IMR-90 (cell line): ENCODE measurements around the gene ADGRG6. TPM values are rescaled to one million over a fixed set of nuclear protein-coding genes. Genes with fewer than 3 reads are reported as not detected.

ENCODE experiments used
- ATAC-seq: fragments of 200-7000 bp; cut with Tn5 transposase; 2 replicates; pipeline ENCODE4 v1.9.1; 2020; ENCODE audit warnings: low read depth, mild to moderate bottlenecking, moderate library complexity
- BruUV-seq: library from RNA; stranded (reverse); fragments of 400-500 nt; replicated peaks from 2 replicates; lab custom pipeline; 2021; lab: Mats Ljungman, UMichigan
- CTCF ChIA-PET: fragments of 300-600 bp; formaldehyde crosslinking; extraction: SDS; loops from one replicate; lab custom pipeline; 2021; ENCODE audit warnings: antibody characterized with exemption; lab: Yijun Ruan, JAX
- POLR2A ChIA-PET: fragments of 300-600 bp; sonication (Branson Sonifier 250); formaldehyde crosslinking; loops from one replicate; lab custom pipeline; 2022; ENCODE audit warnings: antibody characterized with exemption; ENCODE audit not compliant: unreplicated experiment; lab: Charles Lee
- DNase-seq: peaks from one replicate; pipeline ENCODE4 v3.0.0; 2013
- H2AFZ ChIP-seq: replicated peaks from 2 replicates; pipeline ENCODE3; 2013; ENCODE audit warnings: low read length, mild to moderate bottlenecking; ENCODE audit not compliant: poor library complexity
- H2AK5ac ChIP-seq: 2 replicates; pipeline ENCODE4 v1.6.1; 2013; ENCODE audit warnings: low read depth, low read length, inconsistent platforms
- H2AK9ac ChIP-seq: replicated peaks from 2 replicates; pipeline ENCODE3; 2013; ENCODE audit warnings: mild to moderate bottlenecking, low read depth, low read length, moderate library complexity; ENCODE audit not compliant: poor library complexity
- H2BK120ac ChIP-seq: 2 replicates; pipeline ENCODE4 v1.6.1; 2013; ENCODE audit warnings: low read depth, low read length, inconsistent platforms
- H2BK15ac ChIP-seq: 3 replicates; pipeline ENCODE4 v1.6.1; 2013; ENCODE audit warnings: low read depth, low read length, inconsistent platforms
- H2BK20ac ChIP-seq: 2 replicates; pipeline ENCODE4 v1.6.1; 2013; ENCODE audit warnings: low read depth, mild to moderate bottlenecking, inconsistent platforms, low read length, moderate library complexity
- H2BK5ac ChIP-seq: 2 replicates; pipeline ENCODE4 v1.6.1; 2013; ENCODE audit warnings: mild to moderate bottlenecking, low read depth, low read length, inconsistent platforms; ENCODE audit not compliant: poor library complexity, severe bottlenecking
- H3K14ac ChIP-seq: replicated peaks from 2 replicates; pipeline ENCODE4 v1.6.1; 2013; ENCODE audit warnings: low read depth, low read length, inconsistent platforms
- H3K18ac ChIP-seq: 2 replicates; pipeline ENCODE4 v1.6.1; 2013; ENCODE audit warnings: low read depth, low read length, control low read depth
- H3K23ac ChIP-seq: 2 replicates; pipeline ENCODE4 v1.6.1; 2013; ENCODE audit warnings: low read depth, low read length, inconsistent platforms
- H3K27ac ChIP-seq: 2 replicates; pipeline ENCODE4 v1.5.1; 2013; ENCODE audit warnings: mild to moderate bottlenecking, control low read depth, low read length; ENCODE audit not compliant: insufficient read depth
- H3K27me3 ChIP-seq: 2 replicates; pipeline ENCODE4 v1.6.1; 2013; ENCODE audit warnings: low read length; ENCODE audit not compliant: control insufficient read depth, insufficient read depth
- H3K36me3 ChIP-seq: 2 replicates; pipeline ENCODE4 v1.6.1; 2013; ENCODE audit warnings: low read length, mixed read lengths; ENCODE audit not compliant: control insufficient read depth, insufficient read depth
- H3K4ac ChIP-seq: 2 replicates; pipeline ENCODE4 v1.6.1; 2013; ENCODE audit warnings: low read depth, low read length, inconsistent platforms
- H3K4me1 ChIP-seq: 2 replicates; pipeline ENCODE4 v1.6.1; 2013; ENCODE audit warnings: low read length, mixed read lengths; ENCODE audit not compliant: control insufficient read depth, insufficient read depth
- H3K4me2 ChIP-seq: 2 replicates; pipeline ENCODE4 v1.6.1; 2013; ENCODE audit warnings: low read depth, mild to moderate bottlenecking, control low read depth, low read length, moderate library complexity
- H3K4me3 ChIP-seq: 2 replicates; pipeline ENCODE4 v1.5.1; 2013; ENCODE audit warnings: low read depth, mild to moderate bottlenecking, control low read depth, low read length, moderate library complexity; ENCODE audit not compliant: insufficient read depth
- H3K56ac ChIP-seq: 2 replicates; pipeline ENCODE4 v1.6.1; 2013; ENCODE audit warnings: low read length, inconsistent platforms; ENCODE audit not compliant: insufficient read depth; ENCODE audit errors: extremely low read depth
- H3K79me1 ChIP-seq, 2 experiments: 2 replicates each; pipeline ENCODE4 v1.6.1; 2013; ENCODE audit warnings: low read length in 2 of 2, inconsistent platforms in 1 of 2, low read depth in 1 of 2
- H3K9ac ChIP-seq: 2 replicates; pipeline ENCODE4 v1.6.1; 2013; ENCODE audit warnings: low read depth, low read length, control low read depth
- H3K9me1 ChIP-seq: 2 replicates; pipeline ENCODE4 v1.6.1; 2013; ENCODE audit warnings: low read length, inconsistent platforms; ENCODE audit not compliant: insufficient read depth
- H3K9me3 ChIP-seq: 2 replicates; pipeline ENCODE4 v1.6.1; 2013; ENCODE audit warnings: low read length; ENCODE audit not compliant: control insufficient read depth, insufficient read depth
- H4K20me1 ChIP-seq: 2 replicates; pipeline ENCODE4 v1.6.1; 2013; ENCODE audit warnings: low read length, inconsistent platforms; ENCODE audit not compliant: insufficient read depth
- H4K5ac ChIP-seq: 2 replicates; pipeline ENCODE4 v1.6.1; 2013; ENCODE audit warnings: mild to moderate bottlenecking, low read depth, low read length, control low read depth
- H4K8ac ChIP-seq, 2 experiments: 2 replicates each; pipeline ENCODE4 v1.6.1; 2013; ENCODE audit warnings: low read depth in 2 of 2, low read length in 2 of 2, control low read depth in 1 of 2, inconsistent platforms in 1 of 2
- H4K91ac ChIP-seq: 2 replicates; pipeline ENCODE4 v1.6.1; 2013; ENCODE audit warnings: low read depth, low read length, inconsistent platforms; ENCODE audit not compliant: insufficient read depth
- BHLHE40 ChIP-seq: fragments of 150-350 bp; IDR thresholded peaks from 2 replicates; pipeline ENCODE4 v1.6.1; 2016; ENCODE audit warnings: mild to moderate bottlenecking, low read depth, low read length
- CHD1 ChIP-seq: IDR thresholded peaks from 2 replicates; pipeline ENCODE4 v1.6.1; 2012; ENCODE audit warnings: low read depth, low read length, improper control_type of control experiment
- ELK1 ChIP-seq: fragments of 150-350 bp; IDR thresholded peaks from 2 replicates; pipeline ENCODE4 v1.6.1; 2016; ENCODE audit warnings: low read depth, mild to moderate bottlenecking, low read length, moderate library complexity, borderline replicate concordance
- FOS ChIP-seq: fragments of 150-350 bp; IDR thresholded peaks from 2 replicates; pipeline ENCODE4 v1.6.1; 2016; ENCODE audit warnings: low read depth, low read length
- MAFK ChIP-seq: IDR thresholded peaks from 2 replicates; pipeline ENCODE4 v1.6.1; 2012; ENCODE audit warnings: low read depth, low read length, improper control_type of control experiment
- MAZ ChIP-seq: IDR thresholded peaks from 2 replicates; pipeline ENCODE4 v1.6.1; 2012; ENCODE audit warnings: low read depth, mild to moderate bottlenecking, low read length, improper control_type of control experiment, moderate library complexity, borderline replicate concordance
- MXI1 ChIP-seq: IDR thresholded peaks from 2 replicates; pipeline ENCODE4 v1.6.1; 2012; ENCODE audit warnings: low read depth, mild to moderate bottlenecking, low read length, moderate library complexity, borderline replicate concordance
- NFE2L2 ChIP-seq: fragments of 150-350 bp; IDR thresholded peaks from 2 replicates; pipeline ENCODE4 v1.6.1; 2016; ENCODE audit warnings: low read depth, mild to moderate bottlenecking, low read length
- POLR2A ChIP-seq: IDR thresholded peaks from 2 replicates; pipeline ENCODE4 v1.6.1; 2012; ENCODE audit warnings: mild to moderate bottlenecking, low read depth, low read length
- RAD21 ChIP-seq: IDR thresholded peaks from 2 replicates; pipeline ENCODE4 v1.6.1; 2012; ENCODE audit warnings: low read length, improper control_type of control experiment
- RCOR1 ChIP-seq: IDR thresholded peaks from 2 replicates; pipeline ENCODE4 v1.6.1; 2012; ENCODE audit warnings: mild to moderate bottlenecking, low read length, improper control_type of control experiment; ENCODE audit not compliant: insufficient replicate concordance
- SMC3 ChIP-seq: fragments of 150-350 bp; IDR thresholded peaks from 2 replicates; pipeline ENCODE4 v1.6.1; 2016; ENCODE audit warnings: low read depth, mild to moderate bottlenecking, antibody characterized with exemption, low read length, moderate library complexity
- USF2 ChIP-seq: fragments of 150-350 bp; IDR thresholded peaks from 2 replicates; pipeline ENCODE4 v1.6.1; 2017; ENCODE audit warnings: mild to moderate bottlenecking, antibody characterized with exemption, low read length, low read depth
- WGBS, 2 experiments: methylation state at CpG; one replicate each; pipeline versions ENCODE4 v1.1.5 to v1.1.7; 2013; ENCODE audit warnings: missing lambda C conversion rate in 2 of 2; ENCODE audit not compliant: insufficient read length in 1 of 2; ENCODE audit errors: extremely low coverage in 2 of 2; 5-methylcytosine and 5-hydroxymethylcytosine counted together
- dilution Hi-C: fragments of 300-500 bp; cut with HindIII; formaldehyde crosslinking; loops from one replicate; pipeline ENCODE4 v1.14.3; 2018; ENCODE audit warnings: low sequenced_read_pairs; ENCODE audit not compliant: unreplicated experiment
- in situ Hi-C: fragments of 300-500 bp; cut with MboI; formaldehyde crosslinking; loops from 3 replicates; pipeline ENCODE4 v1.14.3; 2019; ENCODE audit warnings: low sequenced_read_pairs, inconsistent platforms, mixed read lengths
- intact Hi-C: fragments of 100-400 bp; cut with micrococcal nuclease; formaldehyde crosslinking; loops from 2 replicates; pipeline ENCODE4 v1.10.0; 2022
- polyA plus RNA-seq, 3 experiments: library from polyadenylated mRNA; depleted of rRNA; stranded (reverse); fragments of >200 nt; gene quantifications; 2 replicates each; pipeline ENCODE4 v1.2.3, GENCODE V29; 2012; ENCODE audit warnings: low replicate concordance in 1 of 3
- total RNA-seq: library from RNA; depleted of rRNA; stranded (reverse); fragments of >200 nt; gene quantifications from 2 replicates; pipeline ENCODE4 v1.2.3, GENCODE V29; 2012
- TF ChIP-seq, protein P1 (sequence below): conservative IDR thresholded peaks from 2 replicates; pipeline ENCODE4 v1.5.1; 2012; ENCODE audit warnings: mild to moderate bottlenecking, low read depth, low read length, improper control_type of control experiment

The ADGRG6 gene
- total and polyA plus RNA-seq, 2 of the 4 experiments (the other 2 are of a cell fraction): 10.0 to 20.3 TPM

GRCh38 chr6:142463988-142464387 is 162.2 kb downstream of the ADGRG6 start:
- dilution Hi-C loops: no loop called here
- H3K4me1 ChIP-seq: no peaks in the 10 kb centered on the region
- no peak overlapping the region for H4K91ac ChIP-seq
- DNase-seq (no peak), ATAC-seq (no peak)
- no peak overlapping the region for H3K4me2 ChIP-seq
- in situ Hi-C loops: no loop called here
- POLR2A ChIA-PET: no interaction called here
- no CpG with 5 or more reads among the region's 6 CpGs for WGBS, 2 experiments
- H2BK20ac ChIP-seq: no peak overlapping the region
- H2AFZ ChIP-seq: no peak overlapping the region
- H4K20me1 ChIP-seq: no peaks in the 10 kb centered on the region
- H3K4me3 ChIP-seq: no peak overlapping the region
- H4K5ac ChIP-seq: no peak overlapping the region
- no peak overlapping the region for H2AK5ac ChIP-seq
- no peaks in the 10 kb centered on the region for H3K9me1 ChIP-seq
- no peak overlapping the region for H3K56ac ChIP-seq
- CTCF ChIA-PET: no interaction called here
- H3K79me1 ChIP-seq: no peaks in the 10 kb centered on the region
- TF ChIP-seq FOS (no peak), CHD1 (no peak), ELK1 (no peak), RCOR1 (no peak), BHLHE40 (no peak), NFE2L2 (no peak), RAD21 (no peak), MXI1 (no peak), SMC3 (no peak), POLR2A (no peak), USF2 (no peak), MAFK (no peak), MAZ (no peak)
- TF ChIP-seq, protein P1, sequence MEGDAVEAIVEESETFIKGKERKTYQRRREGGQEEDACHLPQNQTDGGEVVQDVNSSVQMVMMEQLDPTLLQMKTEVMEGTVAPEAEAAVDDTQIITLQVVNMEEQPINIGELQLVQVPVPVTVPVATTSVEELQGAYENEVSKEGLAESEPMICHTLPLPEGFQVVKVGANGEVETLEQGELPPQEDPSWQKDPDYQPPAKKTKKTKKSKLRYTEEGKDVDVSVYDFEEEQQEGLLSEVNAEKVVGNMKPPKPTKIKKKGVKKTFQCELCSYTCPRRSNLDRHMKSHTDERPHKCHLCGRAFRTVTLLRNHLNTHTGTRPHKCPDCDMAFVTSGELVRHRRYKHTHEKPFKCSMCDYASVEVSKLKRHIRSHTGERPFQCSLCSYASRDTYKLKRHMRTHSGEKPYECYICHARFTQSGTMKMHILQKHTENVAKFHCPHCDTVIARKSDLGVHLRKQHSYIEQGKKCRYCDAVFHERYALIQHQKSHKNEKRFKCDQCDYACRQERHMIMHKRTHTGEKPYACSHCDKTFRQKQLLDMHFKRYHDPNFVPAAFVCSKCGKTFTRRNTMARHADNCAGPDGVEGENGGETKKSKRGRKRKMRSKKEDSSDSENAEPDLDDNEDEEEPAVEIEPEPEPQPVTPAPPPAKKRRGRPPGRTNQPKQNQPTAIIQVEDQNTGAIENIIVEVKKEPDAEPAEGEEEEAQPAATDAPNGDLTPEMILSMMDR: no peak
- no peak overlapping the region for H3K23ac ChIP-seq
- no peak overlapping the region for H3K27ac ChIP-seq
- no peak overlapping the region for H4K8ac ChIP-seq
- intact Hi-C loops: no loop called here
- H3K9ac ChIP-seq: no peak overlapping the region
- no peaks in the 10 kb centered on the region for H3K36me3 ChIP-seq
- no peaks in the 10 kb centered on the region for H3K27me3 ChIP-seq
- no peak overlapping the region for H3K14ac ChIP-seq
- no peak overlapping the region for H2BK5ac ChIP-seq
- no peak overlapping the region for H2AK9ac ChIP-seq
- H2BK15ac ChIP-seq: no peak overlapping the region
- H3K18ac ChIP-seq: no peak overlapping the region
- no TSS peak for BruUV-seq
- peaks cover 3% of the 10 kb centered on the region for H3K9me3 ChIP-seq
- no peak overlapping the region for H3K4ac ChIP-seq
- H2BK120ac ChIP-seq: no peak overlapping the region
